ENCODE results near the gene SNX14.
"Not testable (repeated sequence)": the region's sequence is repeated elsewhere in the genome, so short reads cannot be mapped to it uniquely, and the experiment has no call there.

- not testable (repeated sequence) for TF ChIP-seq CTCF (IDR thresholded peaks at IDR 0.05; ENCODE audit: insufficient read depth, low read depth, low read length); EZH2 (IDR thresholded peaks at IDR 0.05; ENCODE audit: insufficient read depth, low read length)
Observed at GRCh38 chr6:85582832-85583231, 10.8 kb downstream of the SNX14 start.

Data from astrocyte (in vitro differentiated cells and primary cell).